ENCODE measurements around the gene SSH2.

- no peak for TF ChIP-seq CTCF (IDR thresholded peaks at IDR 0.05)
- TF ChIP-seq POLR2A (IDR thresholded peaks at IDR 0.05), result no peak
Measured at GRCh38 chr17:29711588-29712385, 218.2 kb downstream of the SSH2 start.
